CD4-positive, CD25-positive, alpha-beta regulatory T cell (primary cell): ENCODE results near the gene SLFN12L. TPM values are rescaled to one million over a fixed set of nuclear protein-coding genes. Genes with fewer than 3 reads are reported as not detected.
"Not testable (repeated sequence)": the region's sequence is repeated elsewhere in the genome, so short reads cannot be mapped to it uniquely, and the experiment has no call there.

Source experiments
- ATAC-seq, 2 donors: fragments of 150-1000 bp; cut with Tn5 transposase; one replicate each; pipeline ENCODE4 v1.10.0; 2021; ENCODE audit warnings: low read depth in 2 of 2, moderate number of reproducible peaks in 2 of 2, moderate library complexity in 1 of 2
- DNase-seq, 3 donors: peaks; one replicate each; pipeline versions ENCODE4 v3.0.0 to v3.0.0-alpha.2; 2012 to 2022; ENCODE audit warnings: mixed read lengths in 1 of 3
- H3K27ac ChIP-seq: one replicate; pipeline ENCODE4 v1.7.0; 2013; ENCODE audit warnings: mild to moderate bottlenecking, low read length; ENCODE audit not compliant: insufficient read depth, poor library complexity, severe bottlenecking
- H3K27me3 ChIP-seq: one replicate; pipeline ENCODE4 v1.7.0; 2013; ENCODE audit warnings: low read length; ENCODE audit not compliant: control insufficient read depth, insufficient read depth
- H3K36me3 ChIP-seq: one replicate; pipeline ENCODE4 v1.7.0; 2013; ENCODE audit warnings: mild to moderate bottlenecking, low read length, moderate library complexity; ENCODE audit not compliant: control insufficient read depth, insufficient read depth
- H3K4me1 ChIP-seq: 2 replicates; pipeline ENCODE4 v1.7.0; 2013; ENCODE audit warnings: mild to moderate bottlenecking, low read length; ENCODE audit not compliant: insufficient read depth, control insufficient read depth, poor library complexity, severe bottlenecking
- H3K4me3 ChIP-seq: one replicate; pipeline ENCODE4 v1.7.0; 2013; ENCODE audit warnings: low read depth, mild to moderate bottlenecking, low read length, moderate library complexity
- H3K9me3 ChIP-seq, 2 experiments: 1 replicate in 1 of 2; 2 replicates in 1 of 2; pipeline ENCODE4 v1.7.0; 2013; ENCODE audit warnings: low read length in 2 of 2, mild to moderate bottlenecking in 1 of 2, moderate library complexity in 1 of 2; ENCODE audit not compliant: control insufficient read depth in 2 of 2
- H3K27ac Mint-ChIP-seq, 3 donors: one replicate each; pipeline ENCODE4 v1.8.0; 2020 to 2022; ENCODE audit warnings: mild to moderate bottlenecking in 3 of 3, mixed read lengths in 3 of 3, moderate library complexity in 2 of 3
- H3K27me3 Mint-ChIP-seq: one replicate; pipeline ENCODE4 v1.8.0; 2022; ENCODE audit warnings: mild to moderate bottlenecking, mixed read lengths
- H3K36me3 Mint-ChIP-seq: one replicate; pipeline ENCODE4 v1.8.0; 2020; ENCODE audit warnings: mixed read lengths
- H3K4me1 Mint-ChIP-seq, 4 donors: one replicate each; pipeline ENCODE4 v1.8.0; 2020 to 2022; ENCODE audit warnings: mixed read lengths in 4 of 4, mild to moderate bottlenecking in 1 of 4
- H3K4me3 Mint-ChIP-seq, 4 donors: one replicate each; pipeline ENCODE4 v1.8.0; 2020 to 2022; ENCODE audit warnings: mild to moderate bottlenecking in 4 of 4, mixed read lengths in 4 of 4, moderate library complexity in 3 of 4
- H3K9me3 Mint-ChIP-seq, 7 donors: one replicate each; pipeline ENCODE4 v1.8.0; 2020 to 2022; ENCODE audit warnings: mixed read lengths in 7 of 7, mild to moderate bottlenecking in 3 of 7, moderate library complexity in 2 of 7
- polyA plus RNA-seq, 4 donors: library from polyadenylated mRNA; unstranded; fragments of 300-500 nt; fragmentation: Illumina TruSeq; gene quantifications; one replicate each; pipeline ENCODE4 v1.2.3, GENCODE V29; 2021
- total RNA-seq: library from RNA; stranded (reverse); gene quantifications from one replicate; pipeline ENCODE4 v1.2.3, GENCODE V29; 2022

Gene SLFN12L
- total and polyA plus RNA-seq, 5 donors from 2014 or later, result 12.7 to 105 (median 13.9) TPM

DNA sequence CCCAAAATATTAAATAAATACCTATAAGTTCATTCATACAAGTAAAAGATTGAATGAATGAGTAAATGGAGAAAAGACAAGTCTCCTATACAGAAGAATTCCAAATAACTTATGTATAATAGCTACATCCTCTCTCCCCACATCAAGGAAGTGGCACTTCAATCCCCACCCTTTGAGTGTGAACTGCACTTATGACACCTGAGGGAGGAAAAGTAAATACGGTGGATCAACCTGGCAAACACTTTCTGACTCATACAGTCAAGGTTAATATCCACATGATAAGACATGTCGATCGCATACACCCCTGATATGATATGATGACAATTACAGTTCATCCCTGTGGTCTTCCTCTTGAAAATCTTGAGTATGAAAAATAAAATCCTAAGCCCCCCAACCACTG lies 18.0 kb downstream of the SLFN12L start:
- Mint-ChIP-seq H3K4me1 (peaks cover 56 to 96% (median 75%) of the 10 kb centered on the region in 4 donors), H3K9me3 (no peaks in the 10 kb centered on the region), H3K27ac (peak overlapping the region; percentile 67 to 93 (median 81)), H3K36me3 (peaks cover 66% of the 10 kb centered on the region), H3K4me3 (peak overlapping the region; percentile 70 to 88 (median 78)), H3K27me3 (no peaks in the 10 kb centered on the region)
- Histone ChIP-seq H3K36me3 (peaks cover 39% of the 10 kb centered on the region), H3K27me3 (no peaks in the 10 kb centered on the region), H3K9me3 (no peaks in the 10 kb centered on the region), H3K27ac (peak overlapping the region; percentile 37), H3K4me1 (peaks cover 63% of the 10 kb centered on the region), H3K4me3 (peak overlapping the region; percentile 71)
- no peak for ATAC-seq
- no peak for DNase-seq

DNA sequence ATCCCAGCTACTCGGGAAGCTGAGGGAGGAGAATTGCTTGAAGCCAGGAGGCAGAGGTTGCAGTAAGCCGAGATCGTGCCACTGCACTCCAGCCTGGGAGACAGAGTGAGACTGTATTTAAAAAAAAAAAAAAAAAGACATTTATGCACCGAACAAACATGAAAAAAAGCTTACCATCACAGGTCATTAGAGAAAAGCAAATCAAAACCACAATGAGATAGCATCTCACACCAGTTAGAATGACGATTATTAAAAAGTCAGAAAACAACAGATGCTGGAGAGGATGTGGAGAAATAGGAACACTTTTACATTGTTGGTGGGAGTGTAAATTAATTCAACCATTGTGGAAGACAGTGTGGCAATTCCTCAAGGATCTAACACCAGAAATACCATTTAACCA lies 19.0 kb downstream of the SLFN12L start:
- Histone ChIP-seq H3K36me3 (peaks cover 49% of the 10 kb centered on the region), H3K4me1 (peaks cover 55% of the 10 kb centered on the region)
- not testable (repeated sequence) for H3K9me3 ChIP-seq, H3K27me3 Mint-ChIP-seq, H3K4me3 ChIP-seq, H3K9me3 Mint-ChIP-seq, H3K27me3 ChIP-seq, ATAC-seq, DNase-seq, H3K27ac ChIP-seq
- peaks cover 67% of the 10 kb centered on the region for H3K36me3 Mint-ChIP-seq
- peak overlapping the region; percentile 65 to 88 (median 73) for H3K4me3 Mint-ChIP-seq
- peak overlapping the region; percentile 85 to 95 (median 89) for H3K27ac Mint-ChIP-seq
- peaks cover 58 to 96% (median 76%) of the 10 kb centered on the region in 4 donors for H3K4me1 Mint-ChIP-seq

DNA sequence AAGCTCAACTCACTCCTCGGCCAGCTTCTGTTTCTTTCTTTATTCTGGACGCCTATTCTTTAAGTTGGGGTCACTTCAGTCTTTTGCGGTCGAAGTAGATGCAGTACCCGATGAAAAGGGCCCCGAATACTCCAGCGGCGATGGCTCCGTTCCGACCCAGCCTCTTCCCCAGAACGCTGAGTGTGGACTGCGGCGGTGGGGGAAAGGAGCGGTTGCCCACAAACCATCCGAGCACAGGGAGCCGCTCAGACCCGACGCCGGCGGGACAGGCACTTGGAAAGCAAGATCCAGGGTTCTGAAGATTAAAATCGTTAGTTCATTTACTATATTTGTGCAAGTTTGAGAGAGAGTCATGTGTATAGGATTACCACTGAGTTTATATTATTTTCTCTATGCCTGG lies 22.5 kb downstream of the SLFN12L start:
- no peaks in the 10 kb centered on the region for H3K27me3 ChIP-seq
- H3K27me3 Mint-ChIP-seq, result no peaks in the 10 kb centered on the region
- H3K27ac ChIP-seq, result no peak overlapping the region
- H3K9me3 Mint-ChIP-seq, result no peaks in the 10 kb centered on the region
- H3K4me1 ChIP-seq, result peaks cover 26% of the 10 kb centered on the region
- no peak for DNase-seq
- H3K36me3 Mint-ChIP-seq, result peaks cover 71% of the 10 kb centered on the region
- no peak overlapping the region for H3K4me3 ChIP-seq
- peaks cover 54% of the 10 kb centered on the region for H3K36me3 ChIP-seq
- peak overlapping the region; percentile 36 to 78 (median 67) for H3K27ac Mint-ChIP-seq
- no peaks in the 10 kb centered on the region for H3K9me3 ChIP-seq
- no peak for ATAC-seq
- peak overlapping the region in 2 of 4 donors; percentile 29 to 57 for H3K4me3 Mint-ChIP-seq
- H3K4me1 Mint-ChIP-seq, result peaks cover 58 to 85% (median 67%) of the 10 kb centered on the region in 4 donors

DNA sequence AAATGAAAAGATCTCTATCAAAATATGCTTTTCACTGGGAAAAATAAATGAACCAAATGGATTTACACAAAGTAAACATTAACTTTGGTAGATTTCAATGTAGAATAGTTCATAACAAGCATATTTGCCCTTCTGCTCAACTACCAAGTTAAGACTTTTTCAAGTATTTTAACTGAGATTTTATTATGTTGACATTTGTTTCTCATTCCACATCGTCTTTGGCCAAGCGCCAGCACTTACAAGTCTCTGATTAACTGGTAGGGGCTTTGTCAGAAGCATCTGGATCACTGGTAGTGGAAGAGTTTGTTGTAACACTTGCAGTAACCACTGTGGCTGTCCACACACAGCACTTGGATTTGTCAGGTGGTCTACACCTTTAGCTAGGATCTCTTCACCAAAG lies 22.9 kb downstream of the SLFN12L start:
- Mint-ChIP-seq H3K9me3 (no peaks in the 10 kb centered on the region), H3K4me3 (peak overlapping the region in 1 of 4 donors; percentile 29), H3K4me1 (peaks cover 53 to 81% (median 62%) of the 10 kb centered on the region in 4 donors), H3K36me3 (peaks cover 71% of the 10 kb centered on the region), H3K27me3 (no peaks in the 10 kb centered on the region), H3K27ac (peak overlapping the region in 2 of 3 donors; percentile 36 to 78)
- Histone ChIP-seq H3K36me3 (peaks cover 54% of the 10 kb centered on the region), H3K27me3 (no peaks in the 10 kb centered on the region), H3K27ac (no peak overlapping the region), H3K9me3 (no peaks in the 10 kb centered on the region), H3K4me1 (peaks cover 22% of the 10 kb centered on the region), H3K4me3 (no peak overlapping the region)
- ATAC-seq, result no peak
- DNase-seq, result no peak

DNA sequence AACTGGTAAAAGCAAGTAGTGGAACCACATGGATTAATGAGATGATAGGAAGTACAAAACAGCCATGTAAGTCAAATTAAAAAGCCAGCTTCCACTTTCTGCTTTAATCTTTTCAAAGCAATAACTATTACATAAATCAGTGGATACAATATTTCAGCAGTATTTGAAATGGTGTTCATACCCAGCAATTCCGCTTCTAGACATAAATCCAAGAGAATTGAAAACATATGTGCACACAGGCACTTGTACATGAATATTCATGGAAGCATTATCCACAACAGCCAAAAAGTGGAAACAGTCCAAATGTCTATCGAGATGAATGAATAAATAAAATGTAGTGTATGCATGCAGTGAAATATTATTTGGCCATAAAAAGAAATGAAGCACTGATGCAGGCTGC lies 27.4 kb downstream of the SLFN12L start:
- Mint-ChIP-seq H3K36me3 (peaks cover 68% of the 10 kb centered on the region), H3K27ac (peak overlapping the region in 2 of 3 donors; percentile 2 to 79)

DNA sequence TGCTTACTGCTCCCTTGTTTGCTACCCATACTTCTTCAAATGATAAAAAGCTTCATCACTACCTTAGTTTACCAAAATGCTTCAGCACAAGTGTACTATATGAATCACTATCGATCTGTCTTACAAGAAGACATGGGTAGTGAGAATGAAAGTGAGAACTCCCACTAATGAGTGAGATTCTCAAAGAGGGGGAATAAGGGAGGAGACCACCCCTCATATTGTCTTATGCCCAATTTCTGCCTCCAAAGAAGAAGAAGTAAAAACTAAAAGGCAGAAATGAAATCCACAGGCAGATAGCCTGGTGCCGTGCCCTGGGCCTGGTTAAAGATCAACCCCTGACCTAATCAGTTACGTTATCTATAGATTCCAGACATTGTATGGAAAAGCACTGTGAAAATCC lies 29.8 kb downstream of the SLFN12L start:
- not testable (repeated sequence) for H3K9me3 Mint-ChIP-seq, H3K27ac Mint-ChIP-seq, H3K4me3 ChIP-seq, ATAC-seq, H3K4me1 ChIP-seq, H3K4me3 Mint-ChIP-seq, H3K27ac ChIP-seq, H3K27me3 ChIP-seq, DNase-seq, H3K27me3 Mint-ChIP-seq, H3K9me3 ChIP-seq
- peaks cover 46% of the 10 kb centered on the region for H3K36me3 ChIP-seq
- H3K4me1 Mint-ChIP-seq, result peaks cover 37 to 55% (median 41%) of the 10 kb centered on the region in 4 donors
- H3K36me3 Mint-ChIP-seq, result peaks cover 59% of the 10 kb centered on the region

More for the DNA sequence above, 27.4 kb downstream of the SLFN12L start:
- peaks cover 5% of the 10 kb centered on the region for H3K4me1 ChIP-seq
- H3K9me3 ChIP-seq, result peaks cover 2 to 3% of the 10 kb centered on the region in 2 experiments
- ATAC-seq (no peak), DNase-seq (no peak)
- peaks cover 64% of the 10 kb centered on the region for H3K36me3 ChIP-seq
- Mint-ChIP-seq H3K9me3 (peaks cover 0 to 10% (median 4%) of the 10 kb centered on the region in 7 donors), H3K4me3 (peak overlapping the region in 1 of 4 donors; percentile 63), H3K4me1 (peaks cover 38 to 60% (median 46%) of the 10 kb centered on the region in 4 donors), H3K27me3 (no peaks in the 10 kb centered on the region)
- H3K27ac ChIP-seq, result no peak overlapping the region
- H3K4me3 ChIP-seq, result no peak overlapping the region
- H3K27me3 ChIP-seq, result no peaks in the 10 kb centered on the region

DNA sequence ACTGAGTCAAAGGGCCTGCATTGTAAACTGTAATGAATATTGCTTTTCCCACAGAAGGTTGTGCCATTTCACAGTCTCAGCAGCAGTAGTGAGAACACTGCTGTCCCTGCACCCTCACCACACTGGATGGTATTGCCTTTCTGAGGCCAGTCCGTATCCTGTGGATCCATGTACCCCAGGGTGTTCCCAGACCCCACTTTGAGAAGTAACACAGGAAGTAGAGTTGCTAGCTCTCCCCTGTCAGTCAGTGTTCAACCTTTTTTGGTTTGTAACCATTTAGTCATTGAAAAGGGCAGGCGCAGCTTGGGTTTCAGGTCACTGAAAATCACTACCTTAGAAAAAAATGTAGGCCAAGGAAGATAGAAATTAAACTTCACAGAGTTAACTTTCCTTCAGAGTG lies 37.9 kb downstream of the SLFN12L start:
- peaks cover 46% of the 10 kb centered on the region for H3K36me3 Mint-ChIP-seq
- no peak overlapping the region for H3K27ac ChIP-seq
- DNase-seq, result no peak
- no peak overlapping the region for H3K4me3 Mint-ChIP-seq
- H3K4me1 ChIP-seq, result no peaks in the 10 kb centered on the region
- ATAC-seq, result no peak
- no peaks in the 10 kb centered on the region for H3K27me3 Mint-ChIP-seq
- H3K4me3 ChIP-seq, result no peak overlapping the region
- no peaks in the 10 kb centered on the region for H3K9me3 ChIP-seq
- H3K27me3 ChIP-seq, result no peaks in the 10 kb centered on the region
- peaks cover 0 to 9% (median 0%) of the 10 kb centered on the region in 7 donors for H3K9me3 Mint-ChIP-seq
- peak overlapping the region in 2 of 3 donors; percentile 18 to 60 for H3K27ac Mint-ChIP-seq
- peaks cover 37 to 75% (median 50%) of the 10 kb centered on the region in 4 donors for H3K4me1 Mint-ChIP-seq
- H3K36me3 ChIP-seq, result peaks cover 40% of the 10 kb centered on the region
